Body of pancreas (tissue), 4 donors: Measurements from ENCODE around the gene TMEM131L.
"Not testable (repeated sequence)": the region's sequence is repeated elsewhere in the genome, so short reads cannot be mapped to it uniquely, and the experiment has no call there.

Experiments used
- CTCF ChIP-seq, 7 experiments: fragments of 450-650 bp in 4 of 7; fragments of 200-600 bp in 3 of 7; sonication (generic) in 3 of 7; IDR thresholded peaks; one replicate each; pipeline ENCODE4 v1.5.1; 2016 to 2019; ENCODE audit warnings: antibody characterized with exemption in 7 of 7
- POLR2A ChIP-seq, 3 donors: fragments of 450-650 bp; IDR thresholded peaks; one replicate each; pipeline ENCODE4 v1.6.1; 2016; ENCODE audit warnings: antibody characterized with exemption in 3 of 3, mild to moderate bottlenecking in 2 of 3

DNA sequence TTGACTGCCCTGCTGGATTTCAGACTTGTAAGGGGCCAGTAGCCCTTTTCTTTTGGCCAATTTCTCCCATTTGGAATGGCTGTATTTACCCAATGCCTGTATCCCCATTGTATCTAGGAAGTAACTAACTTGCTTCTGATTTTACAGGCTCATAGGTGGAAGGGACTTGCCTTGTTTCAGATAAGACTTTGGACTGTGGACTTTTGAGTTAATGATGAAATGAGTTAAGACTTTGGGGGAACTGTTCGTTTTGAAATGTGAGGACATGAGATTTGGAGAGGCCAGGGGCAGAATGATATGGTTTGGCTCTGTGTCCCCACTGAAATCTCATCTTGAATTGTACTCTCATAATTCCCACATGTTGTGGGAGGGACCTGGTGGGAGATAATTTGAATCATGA, 200.3 kb downstream of the TMEM131L start:
- not testable (repeated sequence) for TF ChIP-seq CTCF, POLR2A (IDR thresholded peaks at IDR 0.05)
